ENCODE data around the gene SGSM2. TPM values are rescaled to one million over a fixed set of nuclear protein-coding genes. Genes with fewer than 3 reads are reported as not detected.

The SGSM2 gene
- total and polyA plus RNA-seq, 2 of the 8 experiments (the other 6 are each of a cell fraction or from before 2014, with no cell fraction given) = 44.5 to 77.7 TPM

DNA sequence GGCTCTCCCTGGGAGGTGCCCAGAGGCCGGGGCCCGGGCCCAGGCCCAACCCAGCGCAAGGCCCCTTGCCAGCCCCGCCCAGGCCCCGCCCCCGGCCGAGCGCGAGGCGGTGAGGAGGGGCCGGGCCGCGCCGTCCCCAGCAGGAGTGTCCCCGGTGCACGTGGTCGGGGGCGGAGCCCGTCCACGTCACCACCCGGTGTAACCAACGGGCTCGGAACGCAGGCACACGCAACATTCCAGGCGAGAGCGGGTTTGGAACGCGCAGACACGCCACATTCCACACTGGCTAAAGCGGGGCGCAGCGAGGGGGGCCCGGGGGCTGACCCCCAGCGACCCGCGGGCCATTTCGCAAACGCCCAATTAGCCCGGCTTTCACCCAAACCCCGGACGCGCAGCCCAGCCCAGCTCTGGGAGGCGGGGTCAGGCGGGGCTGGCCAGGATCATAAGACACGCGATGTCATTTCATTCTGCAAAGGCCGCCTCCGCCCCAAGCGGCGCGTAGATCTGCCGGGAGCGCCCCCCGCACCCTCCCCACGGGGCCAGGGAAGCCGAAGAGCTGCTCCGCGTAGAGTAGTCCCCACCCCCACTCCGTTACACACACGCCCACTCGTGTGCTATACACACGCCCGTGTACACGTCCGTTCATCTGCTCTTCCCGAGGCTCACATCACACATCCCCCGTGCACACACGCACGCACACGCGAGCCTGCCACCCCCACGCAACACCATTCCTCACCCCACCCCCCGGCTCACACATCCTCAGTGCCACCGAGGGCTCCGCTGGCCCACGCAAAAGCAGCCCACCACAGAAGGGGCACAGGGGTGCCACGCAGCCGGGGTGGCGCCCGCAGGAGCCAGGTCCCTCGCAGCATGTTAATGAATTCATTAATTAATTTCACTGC, 62.5 kb downstream of the SGSM2 start (continued):
- no peak for TF ChIP-seq NANOG (IDR thresholded peaks at IDR 0.05; ENCODE audit: insufficient read depth, low read depth, low read length, poor library complexity, severe bottlenecking)
- peak in 1 of 2 experiments; percentile 83; a peak in 3 of 4 replicates for TF ChIP-seq SIN3A (conservative IDR thresholded peaks at IDR 0.05 in 1 of 2, IDR thresholded peaks at IDR 0.05 in 1 of 2; ENCODE audit: low read depth in 1 of 2, low read length in 2 of 2)
- peak; percentile 23; the same call in 1 of the 2 replicates for TF ChIP-seq EGR1 (IDR thresholded peaks at IDR 0.05; ENCODE audit: borderline replicate concordance, low read depth, low read length)
- TF ChIP-seq EP300 (IDR thresholded peaks at IDR 0.05; ENCODE audit: borderline replicate concordance in 1 of 2, low read depth in 2 of 2, low read length in 2 of 2) = no peak
- TF ChIP-seq MAX (IDR thresholded peaks at IDR 0.05) = peak; percentile 92
- peak; percentile 38; the same call in 1 of the 2 replicates for TF ChIP-seq FOSL1 (IDR thresholded peaks at IDR 0.05; ENCODE audit: insufficient read depth, low read depth, low read length)
- TF ChIP-seq HDAC2 (IDR thresholded peaks at IDR 0.05; ENCODE audit: borderline replicate concordance in 1 of 2, low read depth in 2 of 2, low read length in 2 of 2) = peak in 1 of 2 experiments; percentile 79; a peak in 2 of 4 replicates
- 0 out of 2 replicates have a peak, but pooled peaks have one; percentile 9 for TF ChIP-seq PHF8 (conservative IDR thresholded peaks at IDR 0.05; ENCODE audit: low read depth, low read length)
- no peak for TF ChIP-seq KDM5A (IDR thresholded peaks at IDR 0.05; ENCODE audit: low read length)
- TF ChIP-seq BACH1 (IDR thresholded peaks at IDR 0.05; ENCODE audit: low read length) = peak; percentile 55
- TF ChIP-seq, protein P1, sequence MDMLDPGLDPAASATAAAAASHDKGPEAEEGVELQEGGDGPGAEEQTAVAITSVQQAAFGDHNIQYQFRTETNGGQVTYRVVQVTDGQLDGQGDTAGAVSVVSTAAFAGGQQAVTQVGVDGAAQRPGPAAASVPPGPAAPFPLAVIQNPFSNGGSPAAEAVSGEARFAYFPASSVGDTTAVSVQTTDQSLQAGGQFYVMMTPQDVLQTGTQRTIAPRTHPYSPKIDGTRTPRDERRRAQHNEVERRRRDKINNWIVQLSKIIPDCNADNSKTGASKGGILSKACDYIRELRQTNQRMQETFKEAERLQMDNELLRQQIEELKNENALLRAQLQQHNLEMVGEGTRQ (IDR thresholded peaks at IDR 0.05; ENCODE audit: low read length) = peak; percentile 69
- peak; percentile 65 for TF ChIP-seq ASH2L (IDR thresholded peaks at IDR 0.05; ENCODE audit: low read length)
- peak; percentile 16 to 53 for TF ChIP-seq POLR2A (IDR thresholded peaks at IDR 0.05; ENCODE audit: control extremely low read depth in 1 of 2, low read depth in 2 of 2, low read length in 2 of 2)
- no peak for TF ChIP-seq NRF1 (IDR thresholded peaks at IDR 0.05; ENCODE audit: low read depth, low read length)
- TF ChIP-seq SIX5 (IDR thresholded peaks at IDR 0.05; ENCODE audit: low read depth, low read length) = no peak

Measured in H1 (cell line).